Breast epithelium (tissue), 4 donors: Measurements from ENCODE around the gene EARS2. TPM values are rescaled to one million over a fixed set of nuclear protein-coding genes. Genes with fewer than 3 reads are reported as not detected.
A peak's percentile ranks its signal among the peaks of the same experiment; 100 is the strongest.

Source experiments
- DNase-seq, 2 donors: peaks; one replicate each; pipeline ENCODE4 v3.0.0-alpha.2; 2019; ENCODE audit warnings: low spot score in 2 of 2
- H3K27ac ChIP-seq, 2 donors: fragments of 200-600 bp; sonication (generic) in 1 of 2; one replicate each; pipeline ENCODE4 v1.5.1; 2016 to 2019; ENCODE audit warnings: mild to moderate bottlenecking in 1 of 2
- H3K27me3 ChIP-seq, 2 donors: fragments of 200-600 bp; sonication (generic) in 1 of 2; one replicate each; pipeline versions ENCODE4 v1.5.1 to v1.6.0; 2017 to 2019; ENCODE audit warnings: control low read depth in 1 of 2, mild to moderate bottlenecking in 1 of 2
- H3K36me3 ChIP-seq: fragments of 200-600 bp; one replicate; pipeline ENCODE4 v1.5.1; 2019
- H3K4me1 ChIP-seq, 2 donors: fragments of 200-600 bp; sonication (generic); one replicate each; pipeline ENCODE4 v1.5.1; 2016 to 2019; ENCODE audit warnings: control low read depth in 1 of 2
- H3K4me3 ChIP-seq, 3 donors: fragments of 200-600 bp; sonication (generic); 1 replicate in 2 of 3; 2 replicates in 1 of 3; pipeline ENCODE4 v1.5.1; 2016 to 2019; ENCODE audit warnings: mild to moderate bottlenecking in 3 of 3, moderate library complexity in 2 of 3
- H3K9me3 ChIP-seq, 2 donors: fragments of 200-600 bp; sonication (generic) in 1 of 2; one replicate each; pipeline ENCODE4 v1.5.1; 2016 to 2019; ENCODE audit warnings: control low read depth in 1 of 2
- CTCF ChIP-seq, 3 donors: fragments of 450-650 bp; IDR thresholded peaks; one replicate each; pipeline ENCODE4 v1.5.1; 2016 to 2017; ENCODE audit warnings: antibody characterized with exemption in 3 of 3, mild to moderate bottlenecking in 3 of 3, moderate library complexity in 3 of 3
- POLR2A ChIP-seq: fragments of 450-650 bp; IDR thresholded peaks from one replicate; pipeline ENCODE4 v1.6.1; 2016; ENCODE audit warnings: antibody characterized with exemption, mild to moderate bottlenecking, moderate library complexity
- POLR2AphosphoS5 ChIP-seq, 3 donors: sonication (generic); formaldehyde crosslinking; IDR thresholded peaks; one replicate each; pipeline ENCODE4 v1.6.1; 2017; ENCODE audit warnings: antibody characterized with exemption in 3 of 3
- intact Hi-C: fragments of 100-400 bp; cut with DNase I; formaldehyde crosslinking; loops from one replicate; pipeline ENCODE4 v1.15.1; 2023; ENCODE audit warnings: low total_unique reads
- total RNA-seq, 3 donors: library from RNA; depleted of rRNA; stranded (reverse); fragments of >200 nt; gene quantifications; one replicate each; pipeline ENCODE4 v1.1.0, GENCODE V29; 2016

Gene EARS2
- total RNA-seq, 3 donors from 2014 or later: 22.4 to 25.9 (median 25.0) TPM

GRCh38 chr16:23567602-23568001 is 10.5 kb upstream of the EARS2 start:
- intact Hi-C loops: loop anchor here (2.0 kb wide), 1 partner anchor 45 kb away; no protein-coding TSS in a partner anchor
- Histone ChIP-seq H3K27me3 (no peaks in the 10 kb centered on the region), H3K4me1 (no peaks in the 10 kb centered on the region), H3K9me3 (no peaks in the 10 kb centered on the region), H3K27ac (no peak overlapping the region), H3K4me3 (no peak overlapping the region), H3K36me3 (peaks cover 9% of the 10 kb centered on the region)
- no peak for DNase-seq
- no peak for TF ChIP-seq POLR2A
- TF ChIP-seq CTCF (IDR thresholded peaks at IDR 0.05): no peak
- TF ChIP-seq POLR2AphosphoS5 (IDR thresholded peaks at IDR 0.05): no peak

GRCh38 chr16:23566724-23567123 is 9.6 kb upstream of the EARS2 start:
- peak overlapping the region in 1 of 2 donors; percentile 9 for H3K27ac ChIP-seq
- H3K27me3 ChIP-seq: no peaks in the 10 kb centered on the region
- TF ChIP-seq POLR2A (no peak), POLR2AphosphoS5 (IDR thresholded peaks at IDR 0.05) (no peak), CTCF (IDR thresholded peaks at IDR 0.05) (no peak)
- no peak for DNase-seq
- H3K9me3 ChIP-seq: no peaks in the 10 kb centered on the region
- H3K36me3 ChIP-seq: peaks cover 12% of the 10 kb centered on the region
- H3K4me3 ChIP-seq: no peak overlapping the region
- H3K4me1 ChIP-seq: no peaks in the 10 kb centered on the region
- intact Hi-C loops: no loop called here

- H3K9me3 ChIP-seq: no peaks in the 10 kb centered on the region
- H3K4me3 ChIP-seq: no peak overlapping the region
- TF ChIP-seq POLR2AphosphoS5 (IDR thresholded peaks at IDR 0.05): no peak
- no peak for TF ChIP-seq CTCF (IDR thresholded peaks at IDR 0.05)
- TF ChIP-seq POLR2A: no peak
- H3K36me3 ChIP-seq: peaks cover 6% of the 10 kb centered on the region
- H3K27ac ChIP-seq: peak overlapping the region; percentile 41 to 67
- DNase-seq: peak in 1 of 2 donors; percentile 81
- no peaks in the 10 kb centered on the region for H3K4me1 ChIP-seq
- no peaks in the 10 kb centered on the region for H3K27me3 ChIP-seq
- intact Hi-C loops: no loop called here
Observed at GRCh38 chr16:23564575-23565363, 7.6 kb upstream of the EARS2 start.

GRCh38 chr16:23563186-23563585 is 6.0 kb upstream of the EARS2 start:
- peaks cover 6% of the 10 kb centered on the region for H3K36me3 ChIP-seq
- intact Hi-C loops: no loop called here

More at GRCh38 chr16:23563186-23563585, 6.0 kb upstream of the EARS2 start:
- Histone ChIP-seq H3K4me1 (peaks cover 0 to 11% of the 10 kb centered on the region in 2 donors), H3K9me3 (no peaks in the 10 kb centered on the region), H3K27ac (no peak overlapping the region), H3K27me3 (no peaks in the 10 kb centered on the region), H3K4me3 (no peak overlapping the region)
- no peak for DNase-seq
- TF ChIP-seq CTCF (IDR thresholded peaks at IDR 0.05) (no peak), POLR2A (no peak), POLR2AphosphoS5 (IDR thresholded peaks at IDR 0.05) (no peak)
